Measurements from ENCODE around the gene FBXL16. TPM values are rescaled to one million over a fixed set of nuclear protein-coding genes. Genes with fewer than 3 reads are reported as not detected.
A peak's percentile ranks its signal among the peaks of the same experiment; 100 is the strongest.

Gene FBXL16
- total and polyA plus RNA-seq, 2 of the 13 experiments (the other 11 are each of a cell fraction or from before 2014, with no cell fraction given) = 0.22 to 2.0 TPM

GRCh38 chr16:648781-649589, 56.6 kb downstream of the FBXL16 start, which contains the start of gene WDR90 (continued):
- TF ChIP-seq NFKB2 (CRISPR knock-in tag; IDR thresholded peaks at IDR 0.05; ENCODE audit: borderline replicate concordance) (peak; percentile 89; the same call in 1 of the 2 replicates), MXD1 (CRISPR knock-in tag; IDR thresholded peaks at IDR 0.05) (peak; percentile 93), ZNF207 (IDR thresholded peaks at IDR 0.05; ENCODE audit: borderline replicate concordance) (no peak), ZNF790 (CRISPR knock-in tag; IDR thresholded peaks at IDR 0.05; ENCODE audit: borderline replicate concordance) (0 out of 2 replicates have a peak, but pooled peaks have one; percentile 39), BATF2 (CRISPR knock-in tag; IDR thresholded peaks at IDR 0.05) (peak; percentile 64; the same call in 1 of the 2 replicates), ZNF777 (CRISPR knock-in tag; IDR thresholded peaks at IDR 0.05) (peak; percentile 39; the same call in 1 of the 2 replicates), REST (IDR thresholded peaks at IDR 0.05; ENCODE audit: borderline replicate concordance in 1 of 2, low read depth in 1 of 2, low read length in 2 of 2) (no peak; a peak in 1 of 4 replicates), DZIP1 (CRISPR knock-in tag; IDR thresholded peaks at IDR 0.05) (peak; percentile 95), ZFP82 (CRISPR knock-in tag; IDR thresholded peaks at IDR 0.05; ENCODE audit: borderline replicate concordance) (no peak), ZNF546 (CRISPR knock-in tag; conservative IDR thresholded peaks at IDR 0.05) (0 out of 2 replicates have a peak, but pooled peaks have one; percentile 85), TOPORS (CRISPR knock-in tag; IDR thresholded peaks at IDR 0.05) (peak; percentile 93), ZNF556 (CRISPR knock-in tag; IDR thresholded peaks at IDR 0.05; ENCODE audit: borderline replicate concordance) (peak; percentile 28; the same call in 1 of the 2 replicates), NCOA2 (CRISPR knock-in tag; IDR thresholded peaks at IDR 0.05) (0 out of 2 replicates have a peak, but pooled peaks have one; percentile 48), ZNF33A (CRISPR knock-in tag; IDR thresholded peaks at IDR 0.05; ENCODE audit: borderline replicate concordance) (no peak), PRPF4 (IDR thresholded peaks at IDR 0.05; ENCODE audit: low read depth, low read length, poor library complexity, severe bottlenecking) (no peak), AFF4 (CRISPR knock-in tag; IDR thresholded peaks at IDR 0.05) (no peak; the same call in 1 of the 2 replicates)
